Coronary artery (tissue), 2 donors: Measurements from ENCODE around the gene ATR.

Source experiments
- DNase-seq: peaks from one replicate; pipeline ENCODE4 v3.0.0-alpha.2; 2017; ENCODE audit warnings: low spot score
- H3K27ac ChIP-seq, 2 donors: fragments of 200-600 bp; sonication (generic); one replicate each; pipeline ENCODE4 v1.5.1; 2016 to 2019
- H3K4me3 ChIP-seq: fragments of 200-600 bp; sonication (generic); 2 replicates; pipeline ENCODE4 v1.5.1; 2016; ENCODE audit warnings: mild to moderate bottlenecking, moderate library complexity
- CTCF ChIP-seq: fragments of 200-600 bp; sonication (generic); IDR thresholded peaks from one replicate; pipeline ENCODE4 v1.5.1; 2019; ENCODE audit warnings: antibody characterized with exemption

ATR gene

GRCh38 chr3:142498397-142499180 is 79.9 kb downstream of the ATR start:
- no peak overlapping the region for H3K4me3 ChIP-seq
- no peak for TF ChIP-seq CTCF
- no peak overlapping the region for H3K27ac ChIP-seq
- no peak for DNase-seq

GRCh38 chr3:142497729-142498128 is 80.8 kb downstream of the ATR start:
- Histone ChIP-seq H3K4me3 (no peak overlapping the region), H3K27ac (no peak overlapping the region)
- no peak for TF ChIP-seq CTCF
- no peak for DNase-seq

GRCh38 chr3:142495103-142495502 is 83.4 kb downstream of the ATR start:
- Histone ChIP-seq H3K27ac (no peak overlapping the region), H3K4me3 (no peak overlapping the region)
- no peak for TF ChIP-seq CTCF
- no peak for DNase-seq

- no peak for TF ChIP-seq CTCF
- no peak overlapping the region for H3K4me3 ChIP-seq
- no peak overlapping the region for H3K27ac ChIP-seq
- DNase-seq = no peak
Measured at GRCh38 chr3:142492184-142492583, 86.3 kb downstream of the ATR start.

GRCh38 chr3:142489572-142490323 is 88.8 kb downstream of the ATR start:
- DNase-seq = no peak
- Histone ChIP-seq H3K27ac (no peak overlapping the region), H3K4me3 (no peak overlapping the region)
- TF ChIP-seq CTCF = no peak

GRCh38 chr3:142484912-142485435 is 93.6 kb downstream of the ATR start:
- Histone ChIP-seq H3K4me3 (no peak overlapping the region), H3K27ac (no peak overlapping the region)
- no peak for TF ChIP-seq CTCF
- no peak for DNase-seq

GRCh38 chr3:142481196-142481595 is 97.3 kb downstream of the ATR start:
- TF ChIP-seq CTCF = no peak
- H3K27ac ChIP-seq = no peak overlapping the region

More at GRCh38 chr3:142481196-142481595, 97.3 kb downstream of the ATR start:
- no peak for DNase-seq
- H3K4me3 ChIP-seq = no peak overlapping the region
